ENCODE measurements around the gene ZBTB7C. TPM values are rescaled to one million over a fixed set of nuclear protein-coding genes. Genes with fewer than 3 reads are reported as not detected.

Gene ZBTB7C
- total RNA-seq, 1 experiment from 2014 or later: 0.84 TPM

- in situ Hi-C loops (cut with HindIII; ENCODE audit: low pct_unique_long_range_greater_than_20kb, low sequenced_read_pairs): no loop called here
- DNase-seq (ENCODE audit: low read depth): no peak
Measured at GRCh38 chr18:48172226-48173006, 236.8 kb downstream of the ZBTB7C start.

DNA sequence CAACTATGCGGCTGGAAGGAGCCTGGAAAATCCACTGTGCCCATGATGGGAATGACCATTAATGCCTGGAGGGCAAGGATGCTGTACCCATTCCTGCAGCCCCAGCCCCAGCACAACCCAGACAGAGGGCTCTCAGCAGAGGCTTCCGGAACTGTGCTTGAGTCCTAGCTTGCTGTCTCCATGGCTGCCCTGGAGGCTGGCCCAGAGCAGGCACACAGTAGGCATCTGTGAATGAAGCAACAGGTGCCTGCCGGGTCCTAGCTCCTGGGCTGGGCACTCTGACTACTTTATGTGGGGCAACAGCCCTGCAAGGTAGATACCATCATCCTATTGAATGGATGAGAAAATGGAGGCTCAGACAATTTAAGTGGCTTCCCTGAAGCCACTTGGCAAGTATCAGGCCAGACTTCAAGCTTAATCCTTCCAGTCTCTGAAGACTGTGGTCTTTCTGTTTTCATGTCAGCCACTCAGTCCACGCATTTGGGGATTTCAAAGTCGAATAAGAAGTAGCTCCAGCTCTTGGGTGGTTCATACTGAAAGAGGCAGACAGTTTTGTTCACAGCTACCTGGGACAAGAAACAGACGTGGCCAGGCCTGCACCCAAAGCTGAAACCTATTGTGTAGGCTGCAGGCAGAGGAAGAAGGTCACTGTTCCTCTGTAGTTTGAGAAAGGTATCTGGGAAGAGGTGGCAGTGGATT, 237.5 kb downstream of the ZBTB7C start:
- DNase-seq (ENCODE audit: low read depth): no peak
- in situ Hi-C loops (cut with HindIII; ENCODE audit: low pct_unique_long_range_greater_than_20kb, low sequenced_read_pairs): no loop called here

DNA sequence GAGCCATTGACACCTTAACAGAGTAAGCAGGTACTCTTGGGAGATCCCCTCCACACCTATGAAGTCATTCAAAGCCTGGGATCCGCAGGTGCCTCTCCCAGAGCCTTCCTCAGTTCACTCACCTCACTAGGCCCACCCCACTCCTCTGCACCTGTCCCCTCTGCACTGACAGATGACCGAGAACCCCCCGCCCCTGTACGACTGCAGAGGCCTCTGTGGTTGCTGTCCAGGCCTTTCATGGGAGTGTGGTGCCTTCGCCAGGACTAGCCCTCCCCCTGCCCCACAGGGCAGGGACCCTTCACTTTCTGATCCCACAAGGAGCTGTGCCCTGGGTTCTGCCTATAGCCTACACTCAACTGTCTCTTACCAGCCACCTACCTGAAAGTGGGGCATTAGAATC, 238.5 kb downstream of the ZBTB7C start:
- DNase-seq (ENCODE audit: low read depth): no peak
- in situ Hi-C loops (cut with HindIII; ENCODE audit: low pct_unique_long_range_greater_than_20kb, low sequenced_read_pairs): no loop called here

- no peak for DNase-seq (ENCODE audit: low read depth)
- in situ Hi-C loops (cut with HindIII; ENCODE audit: low pct_unique_long_range_greater_than_20kb, low sequenced_read_pairs): no loop called here
Measured at GRCh38 chr18:48168861-48169260, 240.3 kb downstream of the ZBTB7C start.

GRCh38 chr18:48167897-48168253, 241.3 kb downstream of the ZBTB7C start:
- in situ Hi-C loops (cut with HindIII; ENCODE audit: low pct_unique_long_range_greater_than_20kb, low sequenced_read_pairs): no loop called here

DNA sequence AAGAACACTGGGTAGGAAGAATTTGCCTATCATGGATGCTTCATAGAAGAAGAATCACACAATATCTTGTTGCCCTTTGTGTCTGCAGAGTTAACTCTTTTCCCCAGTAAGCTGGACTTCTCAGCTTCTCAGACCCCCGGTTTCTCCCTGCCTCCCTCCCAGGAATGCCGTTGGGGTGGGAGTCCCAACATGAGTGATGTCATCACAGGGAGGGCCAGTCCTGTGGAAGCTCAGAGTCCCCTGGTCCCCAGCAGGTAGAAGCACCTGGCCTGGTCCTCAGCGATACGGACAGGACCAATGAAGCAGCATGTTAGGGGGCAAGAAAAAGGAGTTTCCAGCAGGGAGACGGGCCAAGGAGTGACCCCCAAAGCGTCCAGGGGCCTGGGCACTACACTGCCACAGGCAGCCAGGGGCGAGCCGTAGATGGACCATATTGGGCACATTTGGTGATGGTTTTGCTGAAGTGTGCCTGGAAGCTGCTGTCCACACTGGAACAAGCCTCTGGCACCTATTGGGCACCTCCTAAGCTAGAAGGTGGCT, 242.8 kb downstream of the ZBTB7C start:
- DNase-seq (ENCODE audit: low read depth): no peak
- in situ Hi-C loops (cut with HindIII; ENCODE audit: low pct_unique_long_range_greater_than_20kb, low sequenced_read_pairs): no loop called here

More at GRCh38 chr18:48167897-48168253, 241.3 kb downstream of the ZBTB7C start:
- no peak for DNase-seq (ENCODE audit: low read depth)

- DNase-seq (ENCODE audit: low read depth): no peak
- in situ Hi-C loops (cut with HindIII; ENCODE audit: low pct_unique_long_range_greater_than_20kb, low sequenced_read_pairs): no loop called here
Measured at GRCh38 chr18:48165111-48165866, 243.9 kb downstream of the ZBTB7C start.

DNA sequence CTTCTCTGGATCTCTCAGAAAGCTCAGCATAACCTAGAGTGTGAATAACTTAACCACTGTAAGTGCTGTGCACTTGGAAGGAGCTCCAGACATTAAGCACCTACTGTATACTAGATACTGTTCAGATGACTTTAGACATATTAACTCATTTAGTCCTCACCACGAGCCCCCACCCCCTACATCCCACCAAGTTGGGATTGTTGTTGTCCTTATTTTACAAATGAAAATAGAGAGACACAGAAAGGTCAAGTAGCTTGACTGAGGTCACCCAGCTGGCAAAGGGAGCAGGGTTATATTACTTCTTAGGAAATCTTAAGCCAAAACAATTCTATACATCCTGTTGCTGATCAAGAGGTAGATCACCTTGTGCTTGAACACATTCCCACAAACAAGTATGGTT, 244.5 kb downstream of the ZBTB7C start:
- DNase-seq (ENCODE audit: low read depth): no peak
- in situ Hi-C loops (cut with HindIII; ENCODE audit: low pct_unique_long_range_greater_than_20kb, low sequenced_read_pairs): no loop called here

DNA sequence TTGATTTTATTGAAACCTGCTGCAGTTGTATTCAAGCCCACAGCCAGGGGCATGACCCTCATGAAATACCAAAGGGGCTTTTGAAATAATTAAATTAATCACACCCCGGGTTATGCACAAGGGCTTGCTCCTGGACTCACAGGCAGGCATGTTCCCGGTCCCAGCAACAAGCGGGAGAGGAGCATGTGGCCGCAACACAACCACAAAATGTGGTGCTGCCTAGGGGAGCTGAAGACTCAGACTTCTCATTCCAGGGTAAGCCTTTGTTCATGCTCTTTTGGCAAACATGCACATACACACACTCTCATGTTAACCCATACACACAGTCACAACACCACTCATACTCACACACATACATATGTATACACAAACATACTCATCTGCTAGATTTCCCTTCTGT, 245.1 kb downstream of the ZBTB7C start:
- in situ Hi-C loops (cut with HindIII; ENCODE audit: low pct_unique_long_range_greater_than_20kb, low sequenced_read_pairs): no loop called here
- DNase-seq (ENCODE audit: low read depth): no peak

DNA sequence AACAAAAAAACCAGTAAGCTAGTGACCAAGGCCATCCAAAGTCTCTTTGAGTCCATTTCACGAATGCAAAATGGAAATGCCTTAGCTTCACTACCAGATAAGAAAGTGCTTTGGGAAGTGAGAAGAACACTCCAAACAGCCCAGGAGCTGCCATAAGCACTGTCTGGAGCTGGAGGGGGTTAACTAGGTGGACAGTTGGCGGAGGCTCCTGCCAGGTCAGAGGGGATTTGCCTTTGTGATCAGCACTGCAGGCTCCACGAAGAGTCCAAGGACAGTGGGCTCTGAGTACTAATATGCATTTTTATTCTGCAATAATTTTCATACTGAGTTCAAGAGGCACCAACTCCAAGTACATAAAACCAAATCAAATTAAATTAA, 245.5 kb downstream of the ZBTB7C start:
- in situ Hi-C loops (cut with HindIII; ENCODE audit: low pct_unique_long_range_greater_than_20kb, low sequenced_read_pairs): no loop called here
- DNase-seq (ENCODE audit: low read depth): no peak

DNA sequence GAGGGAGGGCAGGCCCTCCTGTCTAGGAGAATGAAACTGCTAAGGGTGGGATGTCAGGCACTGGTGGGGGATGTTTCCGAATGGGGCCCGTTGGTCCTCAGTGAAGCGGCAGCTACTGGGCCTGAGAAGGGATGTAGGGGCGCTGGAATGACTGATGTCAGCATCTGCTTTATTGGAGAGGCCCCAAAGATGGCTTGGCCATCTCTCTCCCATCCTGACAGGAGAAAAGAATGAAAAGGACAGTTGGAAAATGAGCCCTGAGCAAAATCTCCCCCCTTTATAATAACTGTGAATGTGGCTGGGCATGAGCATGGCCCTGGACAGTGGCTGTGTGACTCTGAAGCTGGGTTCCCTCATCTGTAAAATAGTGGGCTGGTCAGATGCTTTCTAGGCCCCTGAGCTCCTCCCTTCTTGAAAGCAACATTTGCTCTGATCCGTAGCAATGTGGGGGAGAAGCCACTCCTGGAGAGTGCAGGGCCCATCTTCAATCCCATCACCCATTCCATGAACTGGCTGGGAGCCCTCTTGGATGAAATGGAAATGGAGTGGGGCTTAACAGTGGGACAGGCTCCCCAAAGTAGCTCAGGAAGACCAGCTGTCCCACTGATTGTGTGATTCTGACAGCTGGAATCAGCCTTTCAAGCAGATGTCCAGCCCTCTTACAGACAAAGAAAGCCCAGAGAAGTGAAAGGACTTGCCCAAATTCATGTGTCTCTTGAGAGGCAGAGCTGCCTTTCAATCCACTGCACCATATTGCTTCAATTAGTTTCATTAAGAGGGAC, 246.0 kb downstream of the ZBTB7C start:
- DNase-seq (ENCODE audit: low read depth): no peak
- in situ Hi-C loops (cut with HindIII; ENCODE audit: low pct_unique_long_range_greater_than_20kb, low sequenced_read_pairs): no loop called here

GRCh38 chr18:48161911-48162698, 247.1 kb downstream of the ZBTB7C start:
- no peak for DNase-seq (ENCODE audit: low read depth)
- in situ Hi-C loops (cut with HindIII; ENCODE audit: low pct_unique_long_range_greater_than_20kb, low sequenced_read_pairs): no loop called here

GRCh38 chr18:48161191-48161910, 247.8 kb downstream of the ZBTB7C start:
- peak; percentile 69 for DNase-seq (ENCODE audit: low read depth)
- in situ Hi-C loops (cut with HindIII; ENCODE audit: low pct_unique_long_range_greater_than_20kb, low sequenced_read_pairs): no loop called here

DNA sequence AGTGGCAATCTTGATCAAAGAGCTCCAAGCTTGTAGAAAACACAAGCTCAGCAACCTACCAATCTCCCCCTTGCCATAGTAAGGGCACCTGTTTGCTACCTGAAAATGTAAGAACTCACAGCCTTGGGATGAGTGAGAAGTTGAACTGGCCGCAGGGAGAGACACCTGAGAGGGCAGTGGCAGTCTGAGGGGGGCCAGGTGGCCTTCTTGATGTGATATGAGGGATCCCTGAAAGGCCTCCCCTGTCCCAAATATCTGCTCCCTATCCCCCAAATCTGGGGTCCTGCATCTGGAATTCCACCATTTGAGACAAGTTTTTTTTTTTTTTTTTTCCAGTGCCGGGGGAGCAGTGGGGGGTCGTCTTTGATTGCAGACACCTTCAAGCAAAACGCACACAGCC, 248.6 kb downstream of the ZBTB7C start:
- in situ Hi-C loops (cut with HindIII; ENCODE audit: low pct_unique_long_range_greater_than_20kb, low sequenced_read_pairs): no loop called here
- DNase-seq (ENCODE audit: low read depth): no peak

- in situ Hi-C loops (cut with HindIII; ENCODE audit: low pct_unique_long_range_greater_than_20kb, low sequenced_read_pairs): no loop called here
- no peak for DNase-seq (ENCODE audit: low read depth)
Measured at GRCh38 chr18:48159816-48160215, 249.4 kb downstream of the ZBTB7C start.

DNA sequence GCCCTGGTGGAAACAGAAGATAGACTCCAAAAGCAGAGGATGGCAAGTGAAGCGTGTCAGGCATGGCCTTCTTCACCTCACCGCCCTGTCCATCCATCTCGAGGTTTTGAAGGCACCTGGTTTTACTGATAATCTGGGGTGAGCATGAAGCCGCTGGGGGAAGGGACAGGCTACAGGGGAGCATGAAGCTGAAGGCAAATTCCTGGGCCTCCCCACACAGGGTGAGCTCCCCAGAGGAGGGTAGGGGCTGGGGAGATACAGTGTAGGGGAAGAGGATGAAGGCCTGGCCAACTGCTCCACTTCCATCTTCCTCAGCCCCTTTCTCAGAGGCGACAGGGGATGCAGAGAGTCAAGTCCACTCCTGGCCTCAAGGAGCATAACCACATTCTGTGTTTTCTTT, 250.5 kb downstream of the ZBTB7C start:
- in situ Hi-C loops (cut with HindIII; ENCODE audit: low pct_unique_long_range_greater_than_20kb, low sequenced_read_pairs): no loop called here
- no peak for DNase-seq (ENCODE audit: low read depth)

DNA sequence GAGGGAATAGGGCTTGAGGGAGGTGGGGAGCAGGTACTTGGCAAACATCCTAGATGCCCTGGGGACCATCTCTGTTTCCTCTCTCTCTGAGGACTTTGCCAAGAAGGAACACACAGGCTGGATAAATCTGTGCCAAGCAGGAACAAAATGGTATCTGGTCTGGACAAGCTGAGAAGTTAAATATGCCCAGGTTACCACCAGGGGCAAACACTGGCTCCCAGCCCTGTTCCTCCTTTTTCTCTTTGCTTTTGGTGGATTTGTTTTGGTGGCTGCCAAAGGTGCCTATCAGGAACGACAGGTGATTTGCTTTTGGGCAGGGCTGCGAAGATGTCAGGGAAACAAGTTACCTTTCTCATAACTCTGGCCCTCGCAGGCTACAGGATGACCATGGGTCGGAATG, 251.2 kb downstream of the ZBTB7C start:
- in situ Hi-C loops (cut with HindIII; ENCODE audit: low pct_unique_long_range_greater_than_20kb, low sequenced_read_pairs): no loop called here
- DNase-seq (ENCODE audit: low read depth): no peak
